Measurements from ENCODE around the gene MSX2.

DNA sequence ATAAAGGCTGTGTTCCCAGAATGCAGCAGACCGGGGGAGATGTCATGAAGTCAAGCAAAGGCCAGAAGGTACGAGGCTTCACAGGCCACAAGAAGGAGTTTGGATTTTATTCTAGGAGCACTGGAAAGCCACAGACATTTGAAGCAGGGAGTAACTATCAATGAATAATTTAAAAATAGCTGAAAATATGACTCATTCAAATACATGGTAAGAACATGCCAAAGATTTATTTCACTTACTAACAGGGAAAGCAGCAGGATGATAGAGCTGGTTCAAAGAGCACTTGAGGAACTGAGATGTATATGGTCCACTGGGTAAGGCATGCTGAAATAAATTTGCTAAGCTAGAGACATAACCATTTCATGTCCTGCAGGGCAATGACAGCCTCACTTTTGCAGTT, 53.2 kb downstream of the MSX2 start:
- TF ChIP-seq, protein P1, sequence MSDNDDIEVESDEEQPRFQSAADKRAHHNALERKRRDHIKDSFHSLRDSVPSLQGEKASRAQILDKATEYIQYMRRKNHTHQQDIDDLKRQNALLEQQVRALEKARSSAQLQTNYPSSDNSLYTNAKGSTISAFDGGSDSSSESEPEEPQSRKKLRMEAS (IDR thresholded peaks at IDR 0.05; ENCODE audit: low read depth) = no peak
- TF ChIP-seq, protein P2, sequence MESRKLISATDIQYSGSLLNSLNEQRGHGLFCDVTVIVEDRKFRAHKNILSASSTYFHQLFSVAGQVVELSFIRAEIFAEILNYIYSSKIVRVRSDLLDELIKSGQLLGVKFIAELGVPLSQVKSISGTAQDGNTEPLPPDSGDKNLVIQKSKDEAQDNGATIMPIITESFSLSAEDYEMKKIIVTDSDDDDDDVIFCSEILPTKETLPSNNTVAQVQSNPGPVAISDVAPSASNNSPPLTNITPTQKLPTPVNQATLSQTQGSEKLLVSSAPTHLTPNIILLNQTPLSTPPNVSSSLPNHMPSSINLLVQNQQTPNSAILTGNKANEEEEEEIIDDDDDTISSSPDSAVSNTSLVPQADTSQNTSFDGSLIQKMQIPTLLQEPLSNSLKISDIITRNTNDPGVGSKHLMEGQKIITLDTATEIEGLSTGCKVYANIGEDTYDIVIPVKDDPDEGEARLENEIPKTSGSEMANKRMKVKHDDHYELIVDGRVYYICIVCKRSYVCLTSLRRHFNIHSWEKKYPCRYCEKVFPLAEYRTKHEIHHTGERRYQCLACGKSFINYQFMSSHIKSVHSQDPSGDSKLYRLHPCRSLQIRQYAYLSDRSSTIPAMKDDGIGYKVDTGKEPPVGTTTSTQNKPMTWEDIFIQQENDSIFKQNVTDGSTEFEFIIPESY (IDR thresholded peaks at IDR 0.05; ENCODE audit: borderline replicate concordance, low read depth) = no peak
- TF ChIP-seq, protein P3, sequence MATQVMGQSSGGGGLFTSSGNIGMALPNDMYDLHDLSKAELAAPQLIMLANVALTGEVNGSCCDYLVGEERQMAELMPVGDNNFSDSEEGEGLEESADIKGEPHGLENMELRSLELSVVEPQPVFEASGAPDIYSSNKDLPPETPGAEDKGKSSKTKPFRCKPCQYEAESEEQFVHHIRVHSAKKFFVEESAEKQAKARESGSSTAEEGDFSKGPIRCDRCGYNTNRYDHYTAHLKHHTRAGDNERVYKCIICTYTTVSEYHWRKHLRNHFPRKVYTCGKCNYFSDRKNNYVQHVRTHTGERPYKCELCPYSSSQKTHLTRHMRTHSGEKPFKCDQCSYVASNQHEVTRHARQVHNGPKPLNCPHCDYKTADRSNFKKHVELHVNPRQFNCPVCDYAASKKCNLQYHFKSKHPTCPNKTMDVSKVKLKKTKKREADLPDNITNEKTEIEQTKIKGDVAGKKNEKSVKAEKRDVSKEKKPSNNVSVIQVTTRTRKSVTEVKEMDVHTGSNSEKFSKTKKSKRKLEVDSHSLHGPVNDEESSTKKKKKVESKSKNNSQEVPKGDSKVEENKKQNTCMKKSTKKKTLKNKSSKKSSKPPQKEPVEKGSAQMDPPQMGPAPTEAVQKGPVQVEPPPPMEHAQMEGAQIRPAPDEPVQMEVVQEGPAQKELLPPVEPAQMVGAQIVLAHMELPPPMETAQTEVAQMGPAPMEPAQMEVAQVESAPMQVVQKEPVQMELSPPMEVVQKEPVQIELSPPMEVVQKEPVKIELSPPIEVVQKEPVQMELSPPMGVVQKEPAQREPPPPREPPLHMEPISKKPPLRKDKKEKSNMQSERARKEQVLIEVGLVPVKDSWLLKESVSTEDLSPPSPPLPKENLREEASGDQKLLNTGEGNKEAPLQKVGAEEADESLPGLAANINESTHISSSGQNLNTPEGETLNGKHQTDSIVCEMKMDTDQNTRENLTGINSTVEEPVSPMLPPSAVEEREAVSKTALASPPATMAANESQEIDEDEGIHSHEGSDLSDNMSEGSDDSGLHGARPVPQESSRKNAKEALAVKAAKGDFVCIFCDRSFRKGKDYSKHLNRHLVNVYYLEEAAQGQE (IDR thresholded peaks at IDR 0.05; ENCODE audit: low read depth, low read length) = no peak
- TF ChIP-seq RAD21 (IDR thresholded peaks at IDR 0.05; ENCODE audit: low read length) = no peak

Measured in SK-N-SH (cell line).